ENCODE data around the gene VAPB.

DNA sequence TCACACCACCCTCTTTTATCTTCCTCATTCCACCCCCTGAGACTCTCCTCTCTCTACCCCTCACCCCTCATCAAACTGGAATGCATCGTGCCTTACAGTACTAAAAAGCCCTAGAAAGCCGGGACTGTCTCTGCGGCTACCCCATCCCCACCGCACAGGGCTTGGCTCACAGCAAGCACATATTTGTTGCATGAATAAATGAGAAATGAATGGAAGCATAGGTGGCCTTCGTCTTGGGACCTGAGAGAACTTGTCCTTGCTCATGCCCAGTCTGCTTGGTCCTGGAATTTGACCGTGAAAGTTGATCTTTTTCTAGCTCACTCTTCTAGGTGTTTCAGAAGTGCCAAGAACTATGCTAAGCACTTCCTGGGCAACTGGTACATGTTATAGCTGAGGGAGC is 72.9 kb downstream of the VAPB start:
- TF ChIP-seq, protein P1, sequence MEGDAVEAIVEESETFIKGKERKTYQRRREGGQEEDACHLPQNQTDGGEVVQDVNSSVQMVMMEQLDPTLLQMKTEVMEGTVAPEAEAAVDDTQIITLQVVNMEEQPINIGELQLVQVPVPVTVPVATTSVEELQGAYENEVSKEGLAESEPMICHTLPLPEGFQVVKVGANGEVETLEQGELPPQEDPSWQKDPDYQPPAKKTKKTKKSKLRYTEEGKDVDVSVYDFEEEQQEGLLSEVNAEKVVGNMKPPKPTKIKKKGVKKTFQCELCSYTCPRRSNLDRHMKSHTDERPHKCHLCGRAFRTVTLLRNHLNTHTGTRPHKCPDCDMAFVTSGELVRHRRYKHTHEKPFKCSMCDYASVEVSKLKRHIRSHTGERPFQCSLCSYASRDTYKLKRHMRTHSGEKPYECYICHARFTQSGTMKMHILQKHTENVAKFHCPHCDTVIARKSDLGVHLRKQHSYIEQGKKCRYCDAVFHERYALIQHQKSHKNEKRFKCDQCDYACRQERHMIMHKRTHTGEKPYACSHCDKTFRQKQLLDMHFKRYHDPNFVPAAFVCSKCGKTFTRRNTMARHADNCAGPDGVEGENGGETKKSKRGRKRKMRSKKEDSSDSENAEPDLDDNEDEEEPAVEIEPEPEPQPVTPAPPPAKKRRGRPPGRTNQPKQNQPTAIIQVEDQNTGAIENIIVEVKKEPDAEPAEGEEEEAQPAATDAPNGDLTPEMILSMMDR (IDR thresholded peaks at IDR 0.05; ENCODE audit: poor library complexity, severe bottlenecking), result no peak
- TF ChIP-seq EZH2 (IDR thresholded peaks at IDR 0.05; ENCODE audit: borderline replicate concordance, insufficient read depth, low read length, poor library complexity, severe bottlenecking) (no peak), POLR2AphosphoS5 (IDR thresholded peaks at IDR 0.05) (no peak), RAD21 (conservative IDR thresholded peaks at IDR 0.05) (no peak)

All from neural cell (in vitro differentiated cells).